Activated T-cell treated with anti-CD3 and anti-CD28 coated beads, Interleukin-2, amount 50 U/mL, for 4 hours (primary cell): ENCODE results near the gene TAF15. TPM values are rescaled to one million over a fixed set of nuclear protein-coding genes. Genes with fewer than 3 reads are reported as not detected.

Experiments
- ATAC-seq, 2 donors: fragments of 200-7000 bp; cut with Tn5 transposase; one replicate each; pipeline ENCODE4 v1.10.0; 2021
- DNase-seq: peaks from one replicate; pipeline ENCODE4 v3.0.0-alpha.2; 2020
- H3K27me3 Mint-ChIP-seq: one replicate; pipeline ENCODE4 v1.8.0; 2021; ENCODE audit warnings: low read depth, mixed read lengths
- H3K36me3 Mint-ChIP-seq: one replicate; pipeline ENCODE4 v1.8.0; 2022; ENCODE audit warnings: mixed read lengths; ENCODE audit not compliant: insufficient read depth
- H3K4me1 Mint-ChIP-seq: one replicate; pipeline ENCODE4 v1.8.0; 2021; ENCODE audit warnings: low read depth, mixed read lengths
- H3K4me3 Mint-ChIP-seq: one replicate; pipeline ENCODE4 v1.8.0; 2021; ENCODE audit warnings: mild to moderate bottlenecking, moderate library complexity, mixed read lengths
- H3K9me3 Mint-ChIP-seq: one replicate; pipeline ENCODE4 v1.8.0; 2021; ENCODE audit warnings: mixed read lengths
- total RNA-seq, 3 donors: library from RNA; stranded (reverse); gene quantifications; one replicate each; pipeline ENCODE4 v1.2.1, GENCODE V29; 2021

The TAF15 gene
- total RNA-seq, 3 donors from 2014 or later: 215 to 249 (median 239) TPM

GRCh38 chr17:35865412-35866340, 56.4 kb downstream of the TAF15 start:
- no peak overlapping the region for H3K4me3 Mint-ChIP-seq
- peaks cover 5% of the 10 kb centered on the region for H3K36me3 Mint-ChIP-seq
- H3K9me3 Mint-ChIP-seq: no peaks in the 10 kb centered on the region
- DNase-seq (no peak), ATAC-seq (no peak)
- peaks cover 9% of the 10 kb centered on the region for H3K4me1 Mint-ChIP-seq
- no peaks in the 10 kb centered on the region for H3K27me3 Mint-ChIP-seq

GRCh38 chr17:35866341-35866950, 57.2 kb downstream of the TAF15 start:
- no peak for DNase-seq
- Mint-ChIP-seq H3K9me3 (no peaks in the 10 kb centered on the region), H3K36me3 (peaks cover 3% of the 10 kb centered on the region), H3K4me3 (no peak overlapping the region), H3K4me1 (peaks cover 12% of the 10 kb centered on the region), H3K27me3 (no peaks in the 10 kb centered on the region)
- no peak for ATAC-seq

GRCh38 chr17:35867574-35867973, 58.3 kb downstream of the TAF15 start:
- DNase-seq: no peak
- H3K27me3 Mint-ChIP-seq: no peaks in the 10 kb centered on the region
- peaks cover 3% of the 10 kb centered on the region for H3K36me3 Mint-ChIP-seq
- ATAC-seq: no peak
- no peak overlapping the region for H3K4me3 Mint-ChIP-seq
- no peaks in the 10 kb centered on the region for H3K9me3 Mint-ChIP-seq
- H3K4me1 Mint-ChIP-seq: peaks cover 16% of the 10 kb centered on the region

GRCh38 chr17:35868737-35869136, 59.5 kb downstream of the TAF15 start, which contains the start of gene HEATR9:
TSS of gene HEATR9 (minus strand) at chr17:35868891. CDS start at chr17:35868742, 149 bp downstream.
- no peak for ATAC-seq
- no peaks in the 10 kb centered on the region for H3K9me3 Mint-ChIP-seq
- no peak for DNase-seq
- H3K4me3 Mint-ChIP-seq: no peak within 1 kb of the TSS
- H3K4me1 Mint-ChIP-seq: peaks cover 19% of the 10 kb centered on the region
- H3K27me3 Mint-ChIP-seq: no peaks in the 10 kb centered on the region
- H3K36me3 Mint-ChIP-seq: peaks cover 3% of the 10 kb centered on the region

- H3K36me3 Mint-ChIP-seq: no peaks in the 10 kb centered on the region
- no peak overlapping the region for H3K4me3 Mint-ChIP-seq
- no peaks in the 10 kb centered on the region for H3K27me3 Mint-ChIP-seq
- peak; percentile 69 to 72 for ATAC-seq
- H3K9me3 Mint-ChIP-seq: no peaks in the 10 kb centered on the region
- DNase-seq: no peak
- H3K4me1 Mint-ChIP-seq: peaks cover 21% of the 10 kb centered on the region
These were observed 61.9 kb downstream of the TAF15 start for GRCh38 chr17:35870906-35871819.

GRCh38 chr17:35872196-35872980, 63.1 kb downstream of the TAF15 start:
- no peak for ATAC-seq
- Mint-ChIP-seq H3K27me3 (no peaks in the 10 kb centered on the region), H3K4me1 (peaks cover 27% of the 10 kb centered on the region), H3K4me3 (no peak overlapping the region), H3K9me3 (no peaks in the 10 kb centered on the region), H3K36me3 (peaks cover 3% of the 10 kb centered on the region)
- no peak for DNase-seq

- H3K36me3 Mint-ChIP-seq: peaks cover 5% of the 10 kb centered on the region
- peaks cover 40% of the 10 kb centered on the region for H3K4me1 Mint-ChIP-seq
- no peak for DNase-seq
- H3K9me3 Mint-ChIP-seq: no peaks in the 10 kb centered on the region
- peaks cover 1% of the 10 kb centered on the region for H3K27me3 Mint-ChIP-seq
- peak overlapping the region; percentile 24 for H3K4me3 Mint-ChIP-seq
- ATAC-seq: no peak
These were observed 66.0 kb downstream of the TAF15 start for GRCh38 chr17:35875072-35875799.

GRCh38 chr17:35875800-35876139, 66.5 kb downstream of the TAF15 start:
- Mint-ChIP-seq H3K27me3 (peaks cover 1% of the 10 kb centered on the region), H3K36me3 (peaks cover 5% of the 10 kb centered on the region), H3K4me3 (peak overlapping the region; percentile 24), H3K4me1 (peaks cover 46% of the 10 kb centered on the region), H3K9me3 (no peaks in the 10 kb centered on the region)
- no peak for ATAC-seq
- no peak for DNase-seq

GRCh38 chr17:35876534-35876933, 67.2 kb downstream of the TAF15 start:
- ATAC-seq: no peak
- Mint-ChIP-seq H3K36me3 (peaks cover 5% of the 10 kb centered on the region), H3K4me1 (peaks cover 46% of the 10 kb centered on the region), H3K27me3 (peaks cover 1% of the 10 kb centered on the region), H3K4me3 (peak overlapping the region; percentile 35), H3K9me3 (no peaks in the 10 kb centered on the region)
- DNase-seq: no peak

- Mint-ChIP-seq H3K4me1 (peaks cover 42% of the 10 kb centered on the region), H3K36me3 (peaks cover 5% of the 10 kb centered on the region), H3K4me3 (peak overlapping the region; percentile 83)
These were observed 68.2 kb downstream of the TAF15 start for GRCh38 chr17:35877345-35878029.

GRCh38 chr17:35878361-35878760, 69.1 kb downstream of the TAF15 start:
- peak overlapping the region; percentile 83 for H3K4me3 Mint-ChIP-seq
- peak; percentile 15 for DNase-seq
- H3K27me3 Mint-ChIP-seq: peaks cover 1% of the 10 kb centered on the region
- H3K4me1 Mint-ChIP-seq: peaks cover 40% of the 10 kb centered on the region
- peaks cover 5% of the 10 kb centered on the region for H3K36me3 Mint-ChIP-seq
- no peaks in the 10 kb centered on the region for H3K9me3 Mint-ChIP-seq
- ATAC-seq: no peak

More at GRCh38 chr17:35877345-35878029, 68.2 kb downstream of the TAF15 start:
- DNase-seq (no peak), ATAC-seq (no peak)
- no peaks in the 10 kb centered on the region for H3K9me3 Mint-ChIP-seq
- peaks cover 1% of the 10 kb centered on the region for H3K27me3 Mint-ChIP-seq

- no peaks in the 10 kb centered on the region for H3K9me3 Mint-ChIP-seq
- H3K4me1 Mint-ChIP-seq: peaks cover 37% of the 10 kb centered on the region
- H3K27me3 Mint-ChIP-seq: peaks cover 1% of the 10 kb centered on the region
- H3K4me3 Mint-ChIP-seq: peak within 1 kb of the TSS; percentile 83
- ATAC-seq: peak; percentile 90 to 92
- peaks cover 5% of the 10 kb centered on the region for H3K36me3 Mint-ChIP-seq
- peak; percentile 38 for DNase-seq
These were observed 70.7 kb downstream of the TAF15 start, which contains the start of gene CCL5 for GRCh38 chr17:35879773-35880654. TSS of gene CCL5 (minus strand) at chr17:35880360.
